ENCODE results near the gene HDAC4. TPM values are rescaled to one million over a fixed set of nuclear protein-coding genes. Genes with fewer than 3 reads are reported as not detected.

The HDAC4 gene
- total and polyA plus RNA-seq, 2 donors (not counting 1 experiment from before 2014, with no cell fraction given): 13.5 to 46.0 TPM

DNA sequence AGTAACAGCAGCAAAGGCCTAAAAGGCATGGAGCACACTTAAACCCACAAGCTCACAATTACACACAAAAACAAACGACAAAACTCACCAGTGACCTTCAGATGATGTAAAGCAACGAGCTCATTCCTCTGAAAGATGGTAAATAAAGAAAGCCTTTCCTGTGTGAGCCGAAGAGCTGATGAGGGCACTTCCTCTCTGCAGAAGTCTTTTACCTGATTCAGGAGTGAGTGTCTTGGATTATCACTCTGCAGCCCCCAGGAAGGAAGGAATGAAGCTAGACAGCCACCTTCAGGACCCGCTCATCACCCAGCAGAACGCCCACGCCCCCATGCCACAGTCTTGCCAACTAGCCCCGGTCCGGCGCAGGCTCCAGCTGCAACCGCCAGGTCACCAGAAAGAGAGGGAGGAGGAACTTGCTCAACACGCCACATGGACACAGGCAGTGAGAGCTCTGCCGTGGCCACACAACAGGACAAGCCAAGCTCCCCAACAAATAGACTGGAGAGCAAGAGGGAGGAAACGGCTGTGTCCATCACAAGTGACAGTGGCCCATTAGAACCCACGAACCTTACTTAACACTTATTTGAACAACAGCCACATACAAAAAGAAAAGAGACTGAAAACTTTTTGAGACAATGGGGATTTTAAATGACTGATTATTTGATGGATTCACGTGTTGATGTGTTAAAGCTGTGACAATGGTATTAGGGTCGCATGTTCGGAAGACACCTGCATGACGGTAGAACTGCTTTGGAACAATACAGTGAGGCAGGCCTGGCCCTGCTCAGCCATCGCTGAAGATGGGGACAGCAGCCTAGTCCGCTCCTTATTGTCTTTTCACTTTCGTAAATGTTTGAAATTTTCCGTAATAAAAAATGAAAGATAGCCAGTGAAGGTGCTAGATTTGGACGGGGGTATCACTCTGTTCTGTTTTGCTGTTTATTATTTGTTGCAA, 127.3 kb downstream of the HDAC4 start:
- H3K4me3 Mint-ChIP-seq: no peak overlapping the region
- TF ChIP-seq, protein P1, sequence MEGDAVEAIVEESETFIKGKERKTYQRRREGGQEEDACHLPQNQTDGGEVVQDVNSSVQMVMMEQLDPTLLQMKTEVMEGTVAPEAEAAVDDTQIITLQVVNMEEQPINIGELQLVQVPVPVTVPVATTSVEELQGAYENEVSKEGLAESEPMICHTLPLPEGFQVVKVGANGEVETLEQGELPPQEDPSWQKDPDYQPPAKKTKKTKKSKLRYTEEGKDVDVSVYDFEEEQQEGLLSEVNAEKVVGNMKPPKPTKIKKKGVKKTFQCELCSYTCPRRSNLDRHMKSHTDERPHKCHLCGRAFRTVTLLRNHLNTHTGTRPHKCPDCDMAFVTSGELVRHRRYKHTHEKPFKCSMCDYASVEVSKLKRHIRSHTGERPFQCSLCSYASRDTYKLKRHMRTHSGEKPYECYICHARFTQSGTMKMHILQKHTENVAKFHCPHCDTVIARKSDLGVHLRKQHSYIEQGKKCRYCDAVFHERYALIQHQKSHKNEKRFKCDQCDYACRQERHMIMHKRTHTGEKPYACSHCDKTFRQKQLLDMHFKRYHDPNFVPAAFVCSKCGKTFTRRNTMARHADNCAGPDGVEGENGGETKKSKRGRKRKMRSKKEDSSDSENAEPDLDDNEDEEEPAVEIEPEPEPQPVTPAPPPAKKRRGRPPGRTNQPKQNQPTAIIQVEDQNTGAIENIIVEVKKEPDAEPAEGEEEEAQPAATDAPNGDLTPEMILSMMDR (IDR thresholded peaks at IDR 0.05): no peak
- no peak for TF ChIP-seq EZH2 (IDR thresholded peaks at IDR 0.05; ENCODE audit: borderline replicate concordance, insufficient read depth, low read depth, low read length, poor library complexity, severe bottlenecking)
- intact Hi-C loops (cut with micrococcal nuclease): no loop called here
- Histone ChIP-seq H3K4me2 (replicated peaks; ENCODE audit: low read depth, low read length, poor library complexity, severe bottlenecking) (no peak overlapping the region), H3K27me3 (replicated peaks in 1 of 4; ENCODE audit: control extremely low read depth in 1 of 4, control insufficient read depth in 3 of 4, insufficient read depth in 4 of 4, low read length in 3 of 4) (peaks cover 0 to 87% (median 24%) of the 10 kb centered on the region in 4 experiments), H4K20me1 (ENCODE audit: control insufficient read depth, insufficient read depth, low read length, poor library complexity, severe bottlenecking) (peaks cover 98% of the 10 kb centered on the region), H3K4me3 (ENCODE audit: control extremely low read depth in 1 of 5, extremely low read depth in 1 of 5, insufficient read depth in 1 of 5, low read depth in 2 of 5, low read length in 4 of 5) (no peak overlapping the region), H3K9ac (ENCODE audit: low read length) (no peak overlapping the region), H2AFZ (ENCODE audit: insufficient read depth, low read depth, low read length, poor library complexity, severe bottlenecking) (no peak overlapping the region), H3K27ac (ENCODE audit: low read length in 2 of 2) (no peak overlapping the region), H3K36me3 (replicated peaks in 1 of 2; ENCODE audit: control extremely low read depth in 1 of 2, control insufficient read depth in 1 of 2, extremely low read depth in 1 of 2, insufficient read depth in 2 of 2, low read length in 1 of 2) (no peaks in the 10 kb centered on the region), H3K4me1 (ENCODE audit: control insufficient read depth in 2 of 2, insufficient read depth in 2 of 2, low read length in 2 of 2) (peaks cover 17 to 27% of the 10 kb centered on the region in 2 donors), H3K9me3 (ENCODE audit: control extremely low read depth in 1 of 3, control insufficient read depth in 2 of 3, insufficient read depth in 1 of 3, low read length in 2 of 3) (peaks cover 0 to 6% (median 0%) of the 10 kb centered on the region in 3 donors), H3K79me2 (ENCODE audit: control insufficient read depth, insufficient read depth, low read length) (peaks cover 40% of the 10 kb centered on the region)
- ATAC-seq (ENCODE audit: low read depth): no peak
- no peak for DNase-seq
- ChIA-PET POLR2A (no interaction called here), CTCF (no interaction called here)
- H3K4me1 Mint-ChIP-seq: peaks cover 28% of the 10 kb centered on the region
- no peaks in the 10 kb centered on the region for H3K9me3 Mint-ChIP-seq (ENCODE audit: insufficient read depth)
- no peak overlapping the region for H3K27ac Mint-ChIP-seq
- H3K27me3 Mint-ChIP-seq: peaks cover 72% of the 10 kb centered on the region
- 87% methylated on average over 15 of the region's 23 CpGs for WGBS (ENCODE audit: insufficient coverage)

GRCh38 chr2:239272626-239273025, 128.2 kb downstream of the HDAC4 start:
- Histone ChIP-seq H3K9ac (ENCODE audit: low read length) (no peak overlapping the region), H3K27me3 (replicated peaks in 1 of 4; ENCODE audit: control extremely low read depth in 1 of 4, control insufficient read depth in 3 of 4, insufficient read depth in 4 of 4, low read length in 3 of 4) (peaks cover 0 to 92% (median 27%) of the 10 kb centered on the region in 4 experiments), H3K4me1 (ENCODE audit: control insufficient read depth in 2 of 2, insufficient read depth in 2 of 2, low read length in 2 of 2) (peaks cover 26 to 37% of the 10 kb centered on the region in 2 donors), H3K27ac (ENCODE audit: low read length in 2 of 2) (no peak overlapping the region), H3K4me3 (ENCODE audit: control extremely low read depth in 1 of 5, extremely low read depth in 1 of 5, insufficient read depth in 1 of 5, low read depth in 2 of 5, low read length in 4 of 5) (no peak overlapping the region), H4K20me1 (ENCODE audit: control insufficient read depth, insufficient read depth, low read length, poor library complexity, severe bottlenecking) (peaks cover 98% of the 10 kb centered on the region), H3K36me3 (replicated peaks in 1 of 2; ENCODE audit: control extremely low read depth in 1 of 2, control insufficient read depth in 1 of 2, extremely low read depth in 1 of 2, insufficient read depth in 2 of 2, low read length in 1 of 2) (no peaks in the 10 kb centered on the region), H2AFZ (ENCODE audit: insufficient read depth, low read depth, low read length, poor library complexity, severe bottlenecking) (no peak overlapping the region), H3K79me2 (ENCODE audit: control insufficient read depth, insufficient read depth, low read length) (peaks cover 35% of the 10 kb centered on the region), H3K4me2 (replicated peaks; ENCODE audit: low read depth, low read length, poor library complexity, severe bottlenecking) (no peak overlapping the region), H3K9me3 (ENCODE audit: control extremely low read depth in 1 of 3, control insufficient read depth in 2 of 3, insufficient read depth in 1 of 3, low read length in 2 of 3) (peaks cover 0 to 6% (median 0%) of the 10 kb centered on the region in 3 donors)
- Mint-ChIP-seq H3K4me3 (no peak overlapping the region), H3K27me3 (peaks cover 73% of the 10 kb centered on the region), H3K27ac (no peak overlapping the region), H3K4me1 (peaks cover 37% of the 10 kb centered on the region), H3K9me3 (ENCODE audit: insufficient read depth) (no peaks in the 10 kb centered on the region)
- TF ChIP-seq EZH2 (IDR thresholded peaks at IDR 0.05; ENCODE audit: borderline replicate concordance, insufficient read depth, low read depth, low read length, poor library complexity, severe bottlenecking): no peak
- TF ChIP-seq, protein P1 (IDR thresholded peaks at IDR 0.05): no peak
- ATAC-seq (ENCODE audit: low read depth) (no peak), DNase-seq (no peak)
- ChIA-PET CTCF (no interaction called here), POLR2A (no interaction called here)
- intact Hi-C loops (cut with micrococcal nuclease): no loop called here
- 95% methylated on average over 9 of the region's 9 CpGs for WGBS (ENCODE audit: insufficient coverage)
